Measurements from ENCODE around the gene CEL. TPM values are rescaled to one million over a fixed set of nuclear protein-coding genes. Genes with fewer than 3 reads are reported as not detected.
A peak's percentile ranks its signal among the peaks of the same experiment; 100 is the strongest.

Gene CEL
- total and polyA plus RNA-seq, 2 donors from 2014 or later, result 1.0 to 16.7 TPM

- H3K4me3 ChIP-seq (ENCODE audit: low read length in 3 of 3), result no peak overlapping the region
- intact Hi-C loops (cut with DNase I), result no loop called here
- no peak for FAIRE-seq
- no peak for TF ChIP-seq CTCF (IDR thresholded peaks at IDR 0.05; ENCODE audit: borderline replicate concordance, extremely low read depth, insufficient read depth)
- peak in 2 of 5 donors; percentile 34 to 69 for DNase-seq
- no peak overlapping the region for H3K9ac ChIP-seq (ENCODE audit: low read length in 3 of 3)
- H3K9me3 ChIP-seq (ENCODE audit: control insufficient read depth in 2 of 3, insufficient read depth in 1 of 3, low read length in 3 of 3), result no peaks in the 10 kb centered on the region
- H3K36me3 ChIP-seq (ENCODE audit: control insufficient read depth in 2 of 3, insufficient read depth in 3 of 3, low read length in 3 of 3), result peaks cover 0 to 14% (median 6%) of the 10 kb centered on the region in 3 donors
- no peaks in the 10 kb centered on the region for H3K27me3 ChIP-seq (ENCODE audit: control insufficient read depth, insufficient read depth, low read length)
- H3K27ac ChIP-seq (ENCODE audit: low read depth in 2 of 2, low read length in 2 of 2), result peak overlapping the region in 1 of 2 donors; percentile 71
- peaks cover 0 to 30% (median 23%) of the 10 kb centered on the region in 3 donors for H3K4me1 ChIP-seq (ENCODE audit: control insufficient read depth in 2 of 3, insufficient read depth in 2 of 3, low read depth in 1 of 3, low read length in 3 of 3)
Measured at GRCh38 chr9:133111808-133112662, 50.3 kb downstream of the CEL start.

GRCh38 chr9:133112663-133113026 lies 50.9 kb downstream of the CEL start:
- no peak for FAIRE-seq
- peak overlapping the region; percentile 38 to 71 for H3K27ac ChIP-seq (ENCODE audit: low read depth in 2 of 2, low read length in 2 of 2)
- peaks cover 0 to 12% (median 3%) of the 10 kb centered on the region in 3 donors for H3K36me3 ChIP-seq (ENCODE audit: control insufficient read depth in 2 of 3, insufficient read depth in 3 of 3, low read length in 3 of 3)

GRCh38 chr9:133113163-133113948 lies 51.6 kb downstream of the CEL start:
- no peaks in the 10 kb centered on the region for H3K27me3 ChIP-seq (ENCODE audit: control insufficient read depth, insufficient read depth, low read length)
- no peaks in the 10 kb centered on the region for H3K9me3 ChIP-seq (ENCODE audit: control insufficient read depth in 2 of 3, insufficient read depth in 1 of 3, low read length in 3 of 3)
- DNase-seq (peak in 3 of 5 donors; percentile 18 to 87 (median 46)), FAIRE-seq (no peak)
- peaks cover 0 to 12% (median 0%) of the 10 kb centered on the region in 3 donors for H3K36me3 ChIP-seq (ENCODE audit: control insufficient read depth in 2 of 3, insufficient read depth in 3 of 3, low read length in 3 of 3)
- TF ChIP-seq CTCF (IDR thresholded peaks at IDR 0.05; ENCODE audit: borderline replicate concordance, extremely low read depth, insufficient read depth), result no peak
- H3K27ac ChIP-seq (ENCODE audit: low read depth in 2 of 2, low read length in 2 of 2), result peak overlapping the region; percentile 38 to 71
- peaks cover 0 to 40% (median 23%) of the 10 kb centered on the region in 3 donors for H3K4me1 ChIP-seq (ENCODE audit: control insufficient read depth in 2 of 3, insufficient read depth in 2 of 3, low read depth in 1 of 3, low read length in 3 of 3)
- peak overlapping the region in 1 of 3 donors; percentile 46 for H3K9ac ChIP-seq (ENCODE audit: low read length in 3 of 3)
- no peak overlapping the region for H3K4me3 ChIP-seq (ENCODE audit: low read length in 3 of 3)
- intact Hi-C loops (cut with DNase I), result no loop called here

More at GRCh38 chr9:133112663-133113026, 50.9 kb downstream of the CEL start:
- no peak overlapping the region for H3K9ac ChIP-seq (ENCODE audit: low read length in 3 of 3)
- DNase-seq, result peak in 3 of 5 donors; percentile 26 to 83 (median 32)
- no peak overlapping the region for H3K4me3 ChIP-seq (ENCODE audit: low read length in 3 of 3)
- no peaks in the 10 kb centered on the region for H3K9me3 ChIP-seq (ENCODE audit: control insufficient read depth in 2 of 3, insufficient read depth in 1 of 3, low read length in 3 of 3)
- no peak for TF ChIP-seq CTCF (IDR thresholded peaks at IDR 0.05; ENCODE audit: borderline replicate concordance, extremely low read depth, insufficient read depth)
- no peaks in the 10 kb centered on the region for H3K27me3 ChIP-seq (ENCODE audit: control insufficient read depth, insufficient read depth, low read length)
- peaks cover 0 to 34% (median 23%) of the 10 kb centered on the region in 3 donors for H3K4me1 ChIP-seq (ENCODE audit: control insufficient read depth in 2 of 3, insufficient read depth in 2 of 3, low read depth in 1 of 3, low read length in 3 of 3)
- intact Hi-C loops (cut with DNase I), result no loop called here
